Measurements from ENCODE around the gene PUS3. TPM values are rescaled to one million over a fixed set of nuclear protein-coding genes. Genes with fewer than 3 reads are reported as not detected.

PUS3 gene
- total RNA-seq, 3 donors from 2014 or later (not counting 1 experiment from before 2014, with no cell fraction given): 3.6 to 6.7 (median 3.6) TPM

- DNase-seq: no peak
- no peak for ATAC-seq
- no peaks in the 10 kb centered on the region for H3K4me1 Mint-ChIP-seq
- intact Hi-C loops (cut with micrococcal nuclease): no loop called here
- 88% methylated on average over 10 of the region's 11 CpGs for WGBS (ENCODE audit: insufficient coverage)
- no peaks in the 10 kb centered on the region for H3K27me3 ChIP-seq (ENCODE audit: control insufficient read depth, insufficient read depth, low read length)
- H3K27me3 Mint-ChIP-seq (ENCODE audit: low read depth in 2 of 2): peaks cover 13 to 23% of the 10 kb centered on the region in 2 donors
- no peaks in the 10 kb centered on the region for H3K9me3 Mint-ChIP-seq
- no peaks in the 10 kb centered on the region for H3K36me3 Mint-ChIP-seq
- H3K4me1 ChIP-seq (ENCODE audit: control insufficient read depth, insufficient read depth, low read length): no peaks in the 10 kb centered on the region
- H3K27ac ChIP-seq (ENCODE audit: low read length): no peak overlapping the region
- no peak overlapping the region for H3K4me3 ChIP-seq (ENCODE audit: low read length)
- TF ChIP-seq, protein P1, sequence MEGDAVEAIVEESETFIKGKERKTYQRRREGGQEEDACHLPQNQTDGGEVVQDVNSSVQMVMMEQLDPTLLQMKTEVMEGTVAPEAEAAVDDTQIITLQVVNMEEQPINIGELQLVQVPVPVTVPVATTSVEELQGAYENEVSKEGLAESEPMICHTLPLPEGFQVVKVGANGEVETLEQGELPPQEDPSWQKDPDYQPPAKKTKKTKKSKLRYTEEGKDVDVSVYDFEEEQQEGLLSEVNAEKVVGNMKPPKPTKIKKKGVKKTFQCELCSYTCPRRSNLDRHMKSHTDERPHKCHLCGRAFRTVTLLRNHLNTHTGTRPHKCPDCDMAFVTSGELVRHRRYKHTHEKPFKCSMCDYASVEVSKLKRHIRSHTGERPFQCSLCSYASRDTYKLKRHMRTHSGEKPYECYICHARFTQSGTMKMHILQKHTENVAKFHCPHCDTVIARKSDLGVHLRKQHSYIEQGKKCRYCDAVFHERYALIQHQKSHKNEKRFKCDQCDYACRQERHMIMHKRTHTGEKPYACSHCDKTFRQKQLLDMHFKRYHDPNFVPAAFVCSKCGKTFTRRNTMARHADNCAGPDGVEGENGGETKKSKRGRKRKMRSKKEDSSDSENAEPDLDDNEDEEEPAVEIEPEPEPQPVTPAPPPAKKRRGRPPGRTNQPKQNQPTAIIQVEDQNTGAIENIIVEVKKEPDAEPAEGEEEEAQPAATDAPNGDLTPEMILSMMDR (IDR thresholded peaks at IDR 0.05): no peak
- no peak overlapping the region for H3K27ac Mint-ChIP-seq
- H3K4me3 Mint-ChIP-seq: no peak overlapping the region
- H3K9me3 ChIP-seq (ENCODE audit: control insufficient read depth, insufficient read depth, low read length): no peaks in the 10 kb centered on the region
- no peaks in the 10 kb centered on the region for H3K36me3 ChIP-seq (ENCODE audit: control insufficient read depth, insufficient read depth, low read length)
Measured at GRCh38 chr11:125930076-125930450, 27.1 kb upstream of the PUS3 start.

- H3K27ac Mint-ChIP-seq: no peak overlapping the region
- H3K4me3 Mint-ChIP-seq: no peak overlapping the region
- no peak for DNase-seq
- Histone ChIP-seq H3K9me3 (ENCODE audit: control insufficient read depth, insufficient read depth, low read length) (no peaks in the 10 kb centered on the region), H3K27me3 (ENCODE audit: control insufficient read depth, insufficient read depth, low read length) (no peaks in the 10 kb centered on the region), H3K4me1 (ENCODE audit: control insufficient read depth, insufficient read depth, low read length) (no peaks in the 10 kb centered on the region), H3K36me3 (ENCODE audit: control insufficient read depth, insufficient read depth, low read length) (no peaks in the 10 kb centered on the region), H3K27ac (ENCODE audit: low read length) (no peak overlapping the region), H3K4me3 (ENCODE audit: low read length) (no peak overlapping the region)
- no peaks in the 10 kb centered on the region for H3K9me3 Mint-ChIP-seq
- no peaks in the 10 kb centered on the region for H3K36me3 Mint-ChIP-seq
- 73% methylated on average over 9 of the region's 9 CpGs for WGBS (ENCODE audit: insufficient coverage)
- intact Hi-C loops (cut with micrococcal nuclease): no loop called here
- ATAC-seq: no peak
- H3K4me1 Mint-ChIP-seq: no peaks in the 10 kb centered on the region
- H3K27me3 Mint-ChIP-seq (ENCODE audit: low read depth in 2 of 2): peaks cover 11 to 27% of the 10 kb centered on the region in 2 donors
- TF ChIP-seq, protein P1 (IDR thresholded peaks at IDR 0.05): no peak
Measured at GRCh38 chr11:125929445-125930075, 26.6 kb upstream of the PUS3 start.

DNA sequence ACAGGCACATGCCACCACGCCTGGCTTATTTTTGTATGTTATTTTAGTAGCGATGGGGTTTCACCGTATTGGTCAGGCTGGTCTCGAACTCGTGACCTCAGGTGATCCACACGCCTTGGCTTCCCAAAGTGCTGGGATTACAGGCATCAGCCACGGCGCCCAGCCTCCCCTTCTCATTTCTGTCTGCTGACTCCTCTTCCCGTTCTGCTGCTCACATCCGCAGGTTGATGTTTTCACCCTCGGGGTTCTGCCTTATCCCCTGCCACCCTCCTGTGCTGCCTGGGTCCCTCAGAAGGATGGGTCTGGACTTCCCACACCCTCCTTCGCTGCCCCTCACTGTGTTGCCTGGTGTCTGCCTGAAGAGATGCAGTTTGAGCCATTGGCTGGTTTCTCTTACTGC, 23.7 kb upstream of the PUS3 start:
- Mint-ChIP-seq H3K4me3 (no peak overlapping the region), H3K36me3 (no peaks in the 10 kb centered on the region), H3K27ac (no peak overlapping the region), H3K27me3 (ENCODE audit: low read depth in 2 of 2) (peaks cover 7 to 21% of the 10 kb centered on the region in 2 donors), H3K4me1 (peaks cover 0 to 4% of the 10 kb centered on the region in 2 donors), H3K9me3 (no peaks in the 10 kb centered on the region)
- H3K27me3 ChIP-seq (ENCODE audit: control insufficient read depth, insufficient read depth, low read length): no peaks in the 10 kb centered on the region
- DNase-seq (no peak), ATAC-seq (no peak)
- no peak overlapping the region for H3K27ac ChIP-seq (ENCODE audit: low read length)
- no peaks in the 10 kb centered on the region for H3K9me3 ChIP-seq (ENCODE audit: control insufficient read depth, insufficient read depth, low read length)
- intact Hi-C loops (cut with micrococcal nuclease): no loop called here
- no peak overlapping the region for H3K4me3 ChIP-seq (ENCODE audit: low read length)
- H3K36me3 ChIP-seq (ENCODE audit: control insufficient read depth, insufficient read depth, low read length): no peaks in the 10 kb centered on the region
- TF ChIP-seq, protein P1 (IDR thresholded peaks at IDR 0.05): no peak
- H3K4me1 ChIP-seq (ENCODE audit: control insufficient read depth, insufficient read depth, low read length): no peaks in the 10 kb centered on the region
- 87% methylated on average over 12 of the region's 12 CpGs for WGBS (ENCODE audit: insufficient coverage)

- Mint-ChIP-seq H3K36me3 (no peaks in the 10 kb centered on the region), H3K27me3 (ENCODE audit: low read depth in 2 of 2) (peaks cover 7 to 21% of the 10 kb centered on the region in 2 donors), H3K4me1 (peaks cover 0 to 4% of the 10 kb centered on the region in 2 donors), H3K9me3 (no peaks in the 10 kb centered on the region), H3K27ac (no peak overlapping the region), H3K4me3 (no peak overlapping the region)
- Histone ChIP-seq H3K9me3 (ENCODE audit: control insufficient read depth, insufficient read depth, low read length) (no peaks in the 10 kb centered on the region), H3K27ac (ENCODE audit: low read length) (no peak overlapping the region), H3K4me3 (ENCODE audit: low read length) (no peak overlapping the region), H3K27me3 (ENCODE audit: control insufficient read depth, insufficient read depth, low read length) (no peaks in the 10 kb centered on the region), H3K36me3 (ENCODE audit: control insufficient read depth, insufficient read depth, low read length) (no peaks in the 10 kb centered on the region), H3K4me1 (ENCODE audit: control insufficient read depth, insufficient read depth, low read length) (no peaks in the 10 kb centered on the region)
- DNase-seq (no peak), ATAC-seq (no peak)
- WGBS (ENCODE audit: insufficient coverage): 74% methylated on average over 3 of the region's 3 CpGs
- TF ChIP-seq, protein P1 (IDR thresholded peaks at IDR 0.05): no peak
- intact Hi-C loops (cut with micrococcal nuclease): no loop called here
Measured at GRCh38 chr11:125925804-125926203, 22.8 kb upstream of the PUS3 start.
